Transverse colon (tissue), 4 donors: ENCODE data around the gene ERCC6L2. TPM values are rescaled to one million over a fixed set of nuclear protein-coding genes. Genes with fewer than 3 reads are reported as not detected.

Experiments
- DNase-seq: peaks from one replicate; pipeline ENCODE4 v3.0.0-alpha.2; 2019
- H3K27ac ChIP-seq, 4 donors: fragments of 200-600 bp; sonication (generic); 2 replicates each; pipeline ENCODE4 v1.5.1; 2016 to 2018; ENCODE audit warnings: inconsistent platforms in 4 of 4
- H3K27me3 ChIP-seq: fragments of 200-600 bp; sonication (generic); 2 replicates; pipeline ENCODE4 v1.5.1; 2017; ENCODE audit warnings: inconsistent platforms
- H3K36me3 ChIP-seq, 4 donors: fragments of 200-600 bp; sonication (generic); 2 replicates each; pipeline ENCODE4 v1.5.1; 2017 to 2019; ENCODE audit warnings: inconsistent platforms in 4 of 4
- H3K4me1 ChIP-seq, 4 donors: fragments of 200-600 bp; sonication (generic); 2 replicates each; pipeline ENCODE4 v1.5.1; 2017 to 2020; ENCODE audit warnings: inconsistent platforms in 4 of 4
- H3K4me3 ChIP-seq, 4 donors: fragments of 200-600 bp; sonication (generic); 1 replicate in 1 of 4; 2 replicates in 3 of 4; pipeline versions ENCODE4 v1.5.1 to v1.6.1; 2017 to 2019; ENCODE audit warnings: inconsistent platforms in 4 of 4
- H3K9me3 ChIP-seq, 2 donors: fragments of 200-600 bp; sonication (generic); 2 replicates each; pipeline ENCODE4 v1.5.1; 2017 to 2019; ENCODE audit warnings: inconsistent platforms in 2 of 2
- EP300 ChIP-seq: sonication (generic); formaldehyde crosslinking; IDR thresholded peaks from one replicate; pipeline ENCODE4 v1.6.1; 2017; ENCODE audit warnings: antibody characterized with exemption, low read depth
- POLR2A ChIP-seq: fragments of 450-650 bp; IDR thresholded peaks from one replicate; pipeline ENCODE4 v1.6.1; 2016; ENCODE audit warnings: antibody characterized with exemption, mild to moderate bottlenecking, moderate library complexity
- POLR2AphosphoS5 ChIP-seq, 3 donors: sonication (generic); formaldehyde crosslinking; IDR thresholded peaks; one replicate each; pipeline ENCODE4 v1.6.1; 2016; ENCODE audit warnings: antibody characterized with exemption in 3 of 3
- WGBS, 2 donors: methylation state at CpG; one replicate each; pipeline ENCODE4 v1.1.5; 2018; ENCODE audit warnings: low coverage in 1 of 2; 5-methylcytosine and 5-hydroxymethylcytosine counted together
- in situ Hi-C, 4 donors: fragments of 200-750 bp; cut with MboI; loops; one replicate each; pipeline versions ENCODE4 v1.15.0 to v1.15.1; 2017; ENCODE audit warnings: low sequenced_read_pairs in 3 of 4, low pct_ligation_motif_present in 1 of 4, low pct_unique_long_range_greater_than_20kb in 1 of 4
- intact Hi-C: fragments of 100-400 bp; cut with DNase I; formaldehyde crosslinking; loops from one replicate; pipeline ENCODE4 v1.15.1; 2023; ENCODE audit warnings: low total_unique reads
- total RNA-seq, 4 donors: library from RNA; depleted of rRNA; stranded (reverse); fragments of >200 nt; gene quantifications; one replicate each; pipeline ENCODE4 v1.1.0, GENCODE V29; 2016
- TF ChIP-seq, protein P1 (sequence below), 5 experiments: fragments of 200-600 bp in 3 of 5; fragments of 450-650 bp in 2 of 5; sonication (generic) in 3 of 5; IDR thresholded peaks; 1 replicate in 2 of 5; 2 replicates in 3 of 5; pipeline ENCODE4 v1.5.1; 2016 to 2017; ENCODE audit warnings: antibody characterized with exemption in 5 of 5, inconsistent platforms in 3 of 5, mild to moderate bottlenecking in 2 of 5, moderate library complexity in 1 of 5

The ERCC6L2 gene
- total RNA-seq, 4 donors from 2014 or later: 62.7 to 84.6 (median 77.3) TPM

DNA sequence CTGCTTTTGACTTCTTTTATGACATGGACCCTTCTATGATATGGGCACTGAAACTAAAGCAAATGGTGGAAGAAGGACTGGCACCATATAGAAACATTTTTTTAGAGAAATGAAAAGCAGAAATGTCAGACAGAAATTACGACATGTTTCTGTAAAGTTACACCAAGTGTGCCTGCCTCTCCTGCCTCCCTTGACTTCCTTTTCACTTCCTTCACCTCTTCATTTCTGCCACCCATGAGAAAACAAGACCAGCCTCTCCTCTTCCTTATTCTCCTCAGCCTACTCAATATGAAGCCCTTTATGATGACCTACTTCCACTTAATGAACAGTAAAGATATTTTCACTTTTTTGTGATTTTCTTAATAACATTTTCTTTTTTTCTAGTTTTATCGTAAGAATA, 44.5 kb downstream of the ERCC6L2 start:
- no peak for DNase-seq
- in situ Hi-C loops: no loop called here
- H3K4me1 ChIP-seq: peaks cover 0 to 11% (median 2%) of the 10 kb centered on the region in 4 donors
- no peak for TF ChIP-seq POLR2A
- TF ChIP-seq, protein P1, sequence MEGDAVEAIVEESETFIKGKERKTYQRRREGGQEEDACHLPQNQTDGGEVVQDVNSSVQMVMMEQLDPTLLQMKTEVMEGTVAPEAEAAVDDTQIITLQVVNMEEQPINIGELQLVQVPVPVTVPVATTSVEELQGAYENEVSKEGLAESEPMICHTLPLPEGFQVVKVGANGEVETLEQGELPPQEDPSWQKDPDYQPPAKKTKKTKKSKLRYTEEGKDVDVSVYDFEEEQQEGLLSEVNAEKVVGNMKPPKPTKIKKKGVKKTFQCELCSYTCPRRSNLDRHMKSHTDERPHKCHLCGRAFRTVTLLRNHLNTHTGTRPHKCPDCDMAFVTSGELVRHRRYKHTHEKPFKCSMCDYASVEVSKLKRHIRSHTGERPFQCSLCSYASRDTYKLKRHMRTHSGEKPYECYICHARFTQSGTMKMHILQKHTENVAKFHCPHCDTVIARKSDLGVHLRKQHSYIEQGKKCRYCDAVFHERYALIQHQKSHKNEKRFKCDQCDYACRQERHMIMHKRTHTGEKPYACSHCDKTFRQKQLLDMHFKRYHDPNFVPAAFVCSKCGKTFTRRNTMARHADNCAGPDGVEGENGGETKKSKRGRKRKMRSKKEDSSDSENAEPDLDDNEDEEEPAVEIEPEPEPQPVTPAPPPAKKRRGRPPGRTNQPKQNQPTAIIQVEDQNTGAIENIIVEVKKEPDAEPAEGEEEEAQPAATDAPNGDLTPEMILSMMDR (IDR thresholded peaks at IDR 0.05): no peak
- TF ChIP-seq EP300: no peak
- no peak for TF ChIP-seq POLR2AphosphoS5 (IDR thresholded peaks at IDR 0.05)
- H3K27ac ChIP-seq: no peak overlapping the region
- intact Hi-C loops: no loop called here
- no peaks in the 10 kb centered on the region for H3K27me3 ChIP-seq
- H3K4me3 ChIP-seq: no peak overlapping the region
- no peaks in the 10 kb centered on the region for H3K9me3 ChIP-seq
- H3K36me3 ChIP-seq: peaks cover 0 to 42% (median 15%) of the 10 kb centered on the region in 4 donors
- 86 to 93% methylated on average over 2 of the region's 2 CpGs for WGBS, 2 donors

DNA sequence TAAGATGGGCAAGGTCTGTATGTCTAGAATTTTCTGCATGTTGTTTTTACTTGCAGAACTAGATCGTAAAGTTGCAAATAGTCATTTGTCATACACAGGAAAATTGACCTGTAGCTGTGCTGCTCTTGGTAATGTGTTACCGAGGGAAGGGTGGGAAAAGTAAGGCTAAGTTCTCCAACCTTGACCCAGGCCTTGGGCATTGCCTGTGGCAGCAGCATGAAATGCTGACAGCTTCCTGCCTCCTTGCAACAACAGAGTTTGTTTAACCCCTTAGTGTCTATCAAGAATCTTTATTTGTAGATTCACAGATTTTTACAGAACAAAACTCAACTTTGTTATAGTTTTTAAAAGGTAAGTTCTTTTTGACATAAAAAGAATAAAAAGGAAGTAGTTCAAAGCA, 48.3 kb downstream of the ERCC6L2 start:
- H3K27me3 ChIP-seq: no peaks in the 10 kb centered on the region
- WGBS, 2 donors: 49% methylated on average over 2 of the region's 2 CpGs; no CpG with 5 or more reads in 1 of the 2 donors
- intact Hi-C loops: no loop called here
- no peak overlapping the region for H3K4me3 ChIP-seq
- peaks cover 0 to 40% (median 6%) of the 10 kb centered on the region in 4 donors for H3K36me3 ChIP-seq
- no peaks in the 10 kb centered on the region for H3K9me3 ChIP-seq
- in situ Hi-C loops: no loop called here
- DNase-seq: peak; percentile 7
- H3K27ac ChIP-seq: peak overlapping the region in 1 of 4 donors; percentile 8
- peaks cover 0 to 15% (median 2%) of the 10 kb centered on the region in 4 donors for H3K4me1 ChIP-seq
- TF ChIP-seq POLR2A (no peak), EP300 (no peak), POLR2AphosphoS5 (IDR thresholded peaks at IDR 0.05) (no peak)

DNA sequence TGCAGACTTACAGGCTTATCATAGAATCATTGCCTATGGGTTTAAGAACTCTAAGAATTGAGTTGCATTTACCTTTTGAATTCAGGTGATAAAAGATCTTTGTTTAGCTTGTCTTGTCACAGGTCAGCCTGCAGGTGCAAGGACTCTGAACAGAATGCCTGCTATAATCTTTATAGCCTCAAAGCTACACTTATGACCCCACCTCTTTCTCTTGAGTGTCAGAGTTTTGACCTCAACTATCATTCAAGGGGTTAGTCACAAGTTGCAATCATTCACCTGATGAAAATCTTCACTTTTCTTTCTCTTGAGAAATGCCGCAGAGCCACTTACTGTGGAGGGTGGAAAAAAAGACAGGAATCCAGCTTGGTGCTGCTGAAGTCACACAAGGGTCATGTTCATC, 49.5 kb downstream of the ERCC6L2 start:
- WGBS, 2 donors: 74 to 86% methylated on average over 1 of the region's 1 CpG
- H3K27ac ChIP-seq: no peak overlapping the region
- no peak overlapping the region for H3K4me3 ChIP-seq
- H3K27me3 ChIP-seq: no peaks in the 10 kb centered on the region
- peaks cover 0 to 47% (median 8%) of the 10 kb centered on the region in 4 donors for H3K36me3 ChIP-seq
- no peaks in the 10 kb centered on the region for H3K9me3 ChIP-seq
- intact Hi-C loops: no loop called here
- H3K4me1 ChIP-seq: peaks cover 0 to 15% (median 2%) of the 10 kb centered on the region in 4 donors
- in situ Hi-C loops: no loop called here
- peak; percentile 8 for DNase-seq
- TF ChIP-seq, protein P1 (IDR thresholded peaks at IDR 0.05): peak in 2 of 5 experiments; percentile 5 to 37
- no peak for TF ChIP-seq POLR2AphosphoS5 (IDR thresholded peaks at IDR 0.05)
- TF ChIP-seq POLR2A: no peak
- no peak for TF ChIP-seq EP300

DNA sequence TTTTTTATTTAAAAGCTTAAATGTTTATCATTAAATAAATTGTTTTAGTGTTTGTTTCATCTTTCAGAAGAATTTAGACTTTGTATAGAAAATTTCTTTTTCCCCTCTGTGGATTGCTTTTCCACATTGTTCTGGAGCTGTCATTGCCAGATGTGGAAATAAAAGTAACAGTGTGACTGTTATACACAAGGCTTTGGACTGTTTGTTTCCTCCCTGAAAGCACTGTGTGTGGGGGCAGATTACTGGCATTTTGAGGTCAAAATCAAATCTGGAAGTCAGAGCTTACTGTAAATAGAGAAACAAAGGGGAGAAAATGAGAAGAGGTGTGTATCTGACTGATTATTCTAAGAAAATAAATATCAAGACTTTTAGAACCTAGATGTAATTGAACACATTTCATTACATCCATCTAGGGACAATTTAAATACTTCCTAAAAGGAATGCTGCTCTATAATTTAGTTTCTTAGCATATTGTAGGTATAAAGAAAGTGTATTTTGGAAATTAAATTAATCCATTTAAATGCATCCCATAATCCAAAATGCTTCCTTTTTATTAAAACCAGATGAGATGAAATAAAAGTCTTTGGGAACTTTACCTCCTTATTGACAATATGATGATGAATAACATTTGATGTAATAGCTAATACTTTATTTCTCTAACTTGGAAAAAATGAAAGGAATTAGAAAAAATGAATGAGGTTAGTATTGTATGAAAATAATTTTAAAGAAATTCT, 51.9 kb downstream of the ERCC6L2 start:
- peaks cover 0 to 15% (median 2%) of the 10 kb centered on the region in 4 donors for H3K4me1 ChIP-seq
- no peaks in the 10 kb centered on the region for H3K27me3 ChIP-seq
- no peak for DNase-seq
- intact Hi-C loops (no loop called here), in situ Hi-C loops (no loop called here)
- TF ChIP-seq POLR2AphosphoS5 (IDR thresholded peaks at IDR 0.05) (no peak), EP300 (no peak), POLR2A (no peak)
- TF ChIP-seq, protein P1 (IDR thresholded peaks at IDR 0.05): no peak
- no peaks in the 10 kb centered on the region for H3K9me3 ChIP-seq
- no peak overlapping the region for H3K4me3 ChIP-seq
- peaks cover 0 to 47% (median 6%) of the 10 kb centered on the region in 4 donors for H3K36me3 ChIP-seq
- no peak overlapping the region for H3K27ac ChIP-seq
